Activated T-helper 1 cell treated with Interleukin-2 at 50 U/mL for 16 hours (primary cell): ENCODE results near the gene TSPAN13.
"Not testable (repeated sequence)": the region's sequence is repeated elsewhere in the genome, so short reads cannot be mapped to it uniquely, and the experiment has no call there.

Source experiments
- DNase-seq: peaks from one replicate; pipeline ENCODE4 v3.0.0-alpha.2; 2020; ENCODE audit warnings: low read depth

The TSPAN13 gene

GRCh38 chr7:16740996-16741395 is 12.6 kb upstream of the TSPAN13 start:
- DNase-seq = no peak

DNA sequence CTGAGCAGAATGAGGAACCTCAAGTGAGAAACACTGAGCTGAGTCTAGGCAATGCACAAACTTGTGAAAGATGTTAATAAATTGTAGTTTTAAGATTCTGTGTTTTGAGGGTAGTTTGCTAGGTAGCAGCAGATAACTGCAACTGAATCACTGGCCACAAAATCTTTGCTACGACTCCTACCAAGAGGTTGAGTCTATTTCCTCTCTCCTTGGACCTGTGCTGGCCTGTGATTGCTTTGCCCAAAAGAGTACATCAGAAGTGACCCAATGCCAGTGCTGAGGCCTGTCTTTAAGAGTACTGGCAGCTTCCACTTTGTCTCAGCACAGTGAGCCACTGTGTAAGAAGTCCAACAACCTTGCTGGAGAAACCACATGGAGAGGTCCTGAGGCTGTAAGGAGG is 11.9 kb upstream of the TSPAN13 start:
- DNase-seq = no peak

GRCh38 chr7:16742547-16742946 is 11.0 kb upstream of the TSPAN13 start:
- DNase-seq = no peak

GRCh38 chr7:16743236-16743635 is 10.3 kb upstream of the TSPAN13 start:
- DNase-seq = no peak

DNA sequence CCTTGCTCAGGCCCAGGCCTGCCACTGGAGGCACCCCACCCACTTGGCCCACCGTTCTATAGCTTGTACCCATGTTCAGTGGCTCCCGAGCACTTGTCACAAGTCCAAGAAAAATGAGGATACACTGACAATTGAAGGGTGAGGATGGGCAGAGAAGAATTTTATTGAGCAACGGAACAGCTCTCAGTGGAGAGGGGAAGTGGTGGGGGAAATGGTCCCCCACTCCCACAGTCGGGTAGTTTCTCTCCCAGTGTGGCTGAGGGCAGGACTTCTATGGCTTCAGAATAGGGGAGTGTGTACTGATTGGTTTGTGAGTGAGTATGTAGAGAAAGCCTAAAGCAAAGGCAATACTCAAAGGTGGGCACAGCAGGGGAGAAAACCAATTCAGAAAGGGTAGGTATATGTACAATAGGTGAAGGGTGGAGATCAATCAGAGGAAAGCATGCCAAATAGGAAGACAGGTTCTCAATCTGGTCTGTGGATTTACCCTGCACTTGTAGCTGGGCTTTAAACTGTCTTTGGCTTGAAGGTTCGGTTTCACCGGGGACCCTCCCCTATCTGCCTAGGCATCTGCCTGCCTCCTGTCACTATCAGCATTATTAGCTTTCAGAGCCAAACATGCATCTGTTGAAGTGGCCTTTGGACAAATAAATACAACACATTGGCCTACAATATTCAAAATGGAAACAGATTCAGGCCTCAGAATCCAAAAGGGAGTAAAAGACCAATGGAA is 8.9 kb upstream of the TSPAN13 start:
- no peak for DNase-seq

DNA sequence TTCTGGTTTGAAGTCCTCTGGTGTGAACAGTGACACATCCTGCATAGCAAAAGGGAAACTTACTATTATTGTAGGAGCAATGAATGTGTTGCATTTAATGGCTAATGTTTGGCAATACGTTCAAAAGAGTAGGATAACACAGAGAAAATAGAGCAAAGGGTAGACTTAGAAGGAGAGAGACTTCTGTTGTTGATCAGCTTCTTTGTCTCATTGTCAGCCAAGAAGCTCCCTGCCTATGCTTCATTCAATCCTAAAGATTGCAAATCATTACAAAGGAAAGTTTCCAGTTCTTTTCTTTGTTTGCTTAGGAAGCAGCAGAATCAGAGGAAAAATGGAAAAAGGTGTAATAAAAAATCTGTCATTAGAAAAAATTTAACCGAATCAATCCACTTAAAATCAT is 7.9 kb upstream of the TSPAN13 start:
- DNase-seq = no peak

- no peak for DNase-seq
Observed at GRCh38 chr7:16747102-16747501, 6.5 kb upstream of the TSPAN13 start.

- no peak for DNase-seq
Observed at GRCh38 chr7:16753932-16754855, 639 bp downstream of the TSPAN13 start.

DNA sequence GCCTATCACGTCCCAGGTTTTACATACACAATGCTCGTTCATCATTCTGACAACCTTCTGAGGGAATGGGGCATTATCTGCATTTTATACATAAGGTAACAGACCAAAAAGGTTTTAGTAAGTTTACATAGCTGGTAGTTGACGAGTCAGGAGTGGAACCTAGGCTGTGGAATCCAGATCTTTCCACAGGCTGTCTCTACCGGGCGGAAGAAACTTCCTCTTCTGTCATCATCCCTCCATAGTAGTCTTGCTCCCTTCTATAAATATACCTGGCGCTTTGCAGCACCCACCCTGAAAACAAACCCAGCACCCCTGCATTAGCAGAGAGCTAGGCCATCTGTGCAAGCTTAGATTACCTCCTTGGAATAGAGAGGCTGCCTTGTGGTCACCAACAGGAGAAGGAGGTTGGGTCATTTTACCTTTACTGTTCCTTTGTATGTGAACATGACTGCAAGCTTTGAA is 1.3 kb downstream of the TSPAN13 start:
- no peak for DNase-seq

DNA sequence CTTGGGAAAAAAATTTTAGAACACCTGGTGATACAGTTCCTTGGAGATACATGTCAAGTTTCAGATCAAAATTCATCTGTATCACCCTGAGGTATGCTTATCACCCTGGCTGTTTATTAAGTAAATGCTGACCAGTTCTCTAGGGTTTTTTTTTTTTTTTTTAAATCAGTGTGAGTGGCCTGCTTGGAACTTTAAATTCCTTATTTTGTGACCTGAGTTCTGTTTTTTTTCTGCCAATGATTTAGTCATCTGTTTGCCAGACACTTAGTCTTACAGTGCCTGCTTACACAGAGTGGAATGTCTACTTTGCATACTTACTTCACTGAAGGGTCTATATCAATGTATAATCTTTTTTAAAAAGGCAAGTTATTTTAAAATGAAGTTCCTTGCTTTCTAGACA is 1.8 kb downstream of the TSPAN13 start:
- DNase-seq = no peak

DNA sequence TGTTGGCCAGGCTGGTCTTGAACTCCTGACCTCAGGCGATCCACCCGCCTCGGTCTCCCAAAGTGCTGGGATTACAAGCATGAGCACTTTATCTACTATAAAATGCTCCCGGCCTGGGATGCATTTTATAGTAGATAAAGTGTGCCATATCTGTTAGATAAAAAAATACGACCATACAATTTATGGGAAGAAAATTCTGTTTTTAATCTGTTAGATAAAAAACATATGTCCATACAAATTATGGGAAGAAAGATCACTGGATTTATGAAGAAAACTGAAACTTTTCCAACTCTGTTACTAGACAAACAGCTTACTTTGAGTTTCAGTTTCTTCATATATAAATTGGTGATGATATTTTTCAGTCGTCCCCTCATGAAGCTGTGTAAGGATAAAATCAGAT is 4.5 kb downstream of the TSPAN13 start:
- no peak for DNase-seq

DNA sequence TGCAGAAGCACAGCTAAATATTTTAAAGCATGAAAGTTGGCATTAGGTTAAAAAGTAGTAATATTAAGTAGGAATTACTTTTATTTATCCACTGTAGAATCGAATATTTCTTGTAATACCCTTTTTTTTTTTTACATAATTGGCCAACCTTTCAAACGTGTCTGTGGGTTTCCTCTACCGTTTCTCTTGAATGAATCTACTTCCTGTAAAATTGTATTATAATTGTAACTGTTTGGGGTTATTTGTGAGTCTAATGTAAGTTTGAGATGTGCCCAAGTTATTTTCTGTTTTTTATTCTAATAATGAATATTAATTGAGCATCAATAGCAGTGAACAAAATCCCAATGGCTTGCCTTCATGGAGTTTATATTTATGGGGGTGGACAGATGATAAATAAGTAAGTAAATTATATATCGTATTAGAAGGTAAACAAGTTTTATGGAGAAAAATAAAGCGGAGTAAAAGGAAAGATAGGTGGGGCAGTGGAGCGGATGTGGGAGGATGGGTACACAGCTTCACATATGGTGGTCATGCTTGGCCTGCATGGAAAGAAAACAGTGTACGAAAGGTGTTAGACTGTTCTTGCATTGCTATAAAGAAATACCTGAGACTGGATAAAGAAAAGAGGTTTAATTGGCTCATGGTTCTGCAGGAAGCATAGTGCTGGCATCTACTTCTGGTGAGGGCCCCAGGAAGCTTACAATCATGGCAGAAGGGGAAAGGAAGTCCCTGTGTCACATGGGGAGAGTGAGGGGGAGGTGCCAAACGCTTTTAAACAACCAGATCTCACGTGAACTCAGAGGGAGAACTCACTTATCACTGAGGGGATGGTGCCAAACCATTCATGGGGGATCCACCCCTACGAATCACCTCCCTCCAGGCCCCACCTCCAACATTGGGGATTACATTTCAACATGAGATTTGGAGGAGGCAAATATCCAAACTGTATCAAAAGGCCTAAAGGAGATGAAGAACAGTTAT is 5.4 kb downstream of the TSPAN13 start:
- no peak for DNase-seq

DNA sequence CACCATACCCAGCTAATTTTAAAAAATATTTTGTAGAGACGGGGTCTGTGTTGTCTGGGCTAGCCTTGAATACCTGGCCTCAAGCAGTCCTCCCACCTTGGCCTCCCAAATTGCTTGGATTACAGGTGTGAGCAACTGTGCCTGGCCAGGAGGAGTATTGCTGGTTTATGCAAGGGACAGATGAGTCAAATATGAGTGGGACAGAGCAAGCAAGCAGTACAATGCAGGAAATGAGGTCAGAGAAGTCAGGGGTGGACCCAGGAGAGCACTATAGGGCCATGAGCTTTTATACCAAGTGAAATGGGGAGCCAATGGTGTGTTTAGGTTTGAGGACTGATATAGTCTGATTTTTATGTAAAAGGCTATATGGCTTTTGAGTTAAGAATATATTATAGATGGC is 6.3 kb downstream of the TSPAN13 start:
- DNase-seq = no peak

- DNase-seq = no peak
Observed at GRCh38 chr7:16762177-16762576, 8.6 kb downstream of the TSPAN13 start.

GRCh38 chr7:16764942-16765341 is 11.4 kb downstream of the TSPAN13 start:
- no peak for DNase-seq

- no peak for DNase-seq
Observed at GRCh38 chr7:16765436-16765859, 11.9 kb downstream of the TSPAN13 start.

DNA sequence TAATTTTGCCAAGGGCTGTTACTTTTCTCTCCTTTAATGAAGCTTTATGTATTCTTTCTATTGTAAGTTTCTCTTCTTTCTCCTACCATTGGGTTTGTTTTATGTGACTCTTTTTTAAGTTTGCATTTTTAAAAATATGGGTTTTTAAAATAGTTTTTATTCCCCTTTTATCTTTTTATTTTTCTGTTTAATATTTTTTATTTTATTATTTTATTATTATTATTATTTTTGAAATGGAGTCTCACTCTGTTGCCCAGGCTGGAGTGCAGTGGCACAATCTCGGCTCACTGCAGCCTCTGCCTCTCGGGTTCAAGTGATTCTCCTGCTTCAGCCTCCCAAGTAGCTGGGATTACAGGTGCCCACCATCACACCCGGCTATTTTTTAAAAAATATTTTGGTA is 16.4 kb downstream of the TSPAN13 start:
- DNase-seq = not testable (repeated sequence)

DNA sequence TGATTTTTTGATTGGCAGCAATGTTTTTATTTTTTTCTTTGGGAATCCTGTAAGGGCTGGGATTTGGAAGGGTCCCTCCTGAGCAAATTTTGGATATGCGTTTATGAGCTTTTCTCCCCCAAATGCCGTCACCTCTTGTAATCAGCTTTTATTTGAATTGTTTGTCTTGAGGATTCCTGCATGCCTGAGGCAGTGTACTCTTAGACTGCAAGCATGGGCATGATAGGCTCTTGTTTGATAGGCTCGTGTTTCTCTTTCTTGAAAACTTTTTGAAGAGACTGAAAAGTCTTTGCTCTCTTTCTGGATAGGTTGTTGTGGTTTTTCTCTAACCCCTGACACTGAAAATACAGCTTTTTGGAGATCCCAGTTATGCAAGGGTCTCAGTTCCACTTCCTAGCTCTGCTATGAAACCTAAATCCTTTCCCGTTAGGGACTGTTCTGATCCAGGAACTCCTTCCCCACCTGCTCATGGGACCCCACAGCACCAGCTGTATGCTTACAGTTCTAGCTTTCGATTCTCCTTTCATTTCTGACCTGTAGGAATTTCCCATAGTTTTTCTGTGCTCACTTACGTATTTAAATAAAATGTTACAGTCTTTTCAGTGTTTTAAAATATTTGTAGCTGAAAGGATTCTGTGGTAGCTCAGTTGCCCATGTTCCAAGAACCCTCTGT is 17.2 kb downstream of the TSPAN13 start:
- no peak for DNase-seq

- DNase-seq = no peak
Observed at GRCh38 chr7:16773326-16773725, 19.8 kb downstream of the TSPAN13 start.

DNA sequence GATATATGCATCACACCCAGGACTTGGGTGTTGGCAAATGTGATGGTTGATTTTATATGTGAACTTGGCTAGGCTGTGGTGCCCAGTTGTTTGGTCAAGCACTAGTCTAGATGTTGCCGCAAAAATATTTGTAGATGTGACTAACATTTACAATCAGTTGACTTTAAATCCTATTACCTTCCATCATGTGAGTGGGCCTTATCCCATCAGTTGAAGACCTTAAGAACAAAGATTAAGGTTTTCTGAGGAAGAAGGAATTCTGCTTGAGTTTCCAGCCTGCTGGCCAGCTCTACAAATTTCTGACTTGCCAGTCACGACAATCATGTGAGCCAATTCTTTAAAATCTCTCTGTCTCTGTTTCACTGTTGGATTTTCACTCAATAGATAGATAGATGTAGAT is 20.3 kb downstream of the TSPAN13 start:
- no peak for DNase-seq

DNA sequence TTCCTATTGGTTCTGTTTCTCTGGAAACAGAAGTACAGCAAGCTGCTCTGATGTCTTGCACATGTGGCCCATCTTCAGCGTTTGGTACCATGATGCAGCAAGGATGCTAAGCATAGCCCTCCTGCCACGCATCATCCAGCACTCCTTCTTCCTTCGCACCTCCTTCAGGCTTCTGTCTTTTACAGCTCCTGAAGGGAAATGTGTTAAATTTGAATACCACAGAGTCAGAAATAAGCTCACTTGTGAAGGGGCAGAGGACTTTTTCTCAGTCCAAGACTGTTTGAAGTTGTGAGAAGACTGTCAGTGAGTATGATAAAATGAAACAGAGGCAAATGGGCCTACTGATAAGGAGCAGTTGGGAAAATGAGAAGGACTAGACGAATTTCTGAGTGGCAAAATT is 20.7 kb downstream of the TSPAN13 start:
- DNase-seq = no peak
